NCI-H1417 treated with DMSO at 0.1 percent for 48 hours (cell line): ENCODE measurements around the gene FYTTD1.

Source experiments
- DNase-seq: peaks from one replicate; lab custom pipeline; 2025; lab: John Stamatoyannopoulos, UW

The FYTTD1 gene

DNA sequence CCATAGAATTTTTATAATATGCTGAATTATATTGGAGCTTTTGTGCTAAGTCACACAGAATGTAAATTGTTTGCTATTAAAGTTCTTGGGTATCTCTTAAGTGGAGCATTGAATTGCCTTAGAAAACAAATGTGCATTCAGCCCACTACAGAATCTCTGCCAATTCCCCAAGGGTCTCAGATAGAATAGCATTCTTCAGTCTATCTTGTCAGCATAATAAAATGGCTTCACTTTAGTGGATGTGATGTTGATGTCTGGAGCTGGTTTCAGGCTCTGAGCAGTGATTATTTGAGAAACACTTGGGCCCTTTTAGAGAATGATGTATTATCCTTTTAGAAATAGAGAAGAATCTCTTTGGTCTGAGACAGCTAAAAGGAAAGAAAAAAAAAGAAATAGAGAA is 86.6 kb downstream of the FYTTD1 start:
- DNase-seq = no peak
